B cell (primary cell): Measurements from ENCODE around the gene CCDC57. TPM values are rescaled to one million over a fixed set of nuclear protein-coding genes. Genes with fewer than 3 reads are reported as not detected.

ENCODE experiments used
- ATAC-seq: fragments of 200-7000 bp; cut with Tn5 transposase; one replicate; pipeline ENCODE4 v1.10.0; 2021; ENCODE audit warnings: low read depth, mild to moderate bottlenecking, moderate number of reproducible peaks, moderate library complexity
- CTCF ChIA-PET: fragments of 350-600 bp; sonication (Branson Sonifier 250); formaldehyde crosslinking; loops from one replicate; lab custom pipeline; 2021; ENCODE audit warnings: antibody characterized with exemption, inconsistent platforms; lab: Charles Lee
- POLR2A ChIA-PET: fragments of 350-600 bp; sonication (Branson Sonifier 250); formaldehyde crosslinking; loops from one replicate; lab custom pipeline; 2021; ENCODE audit warnings: antibody characterized with exemption; lab: Charles Lee
- DNase-seq: peaks from one replicate; pipeline ENCODE4 v3.0.0; 2013
- H2AFZ ChIP-seq: 2 replicates; pipeline ENCODE4 v1.6.1; 2012; ENCODE audit warnings: mild to moderate bottlenecking, low read depth, low read length; ENCODE audit not compliant: insufficient read depth, poor library complexity, severe bottlenecking
- H3K27ac ChIP-seq, 2 donors: 1 replicate in 1 of 2; 2 replicates in 1 of 2; pipeline ENCODE4 v1.5.1; 2012 to 2013; ENCODE audit warnings: low read length in 2 of 2, mild to moderate bottlenecking in 2 of 2, moderate library complexity in 1 of 2
- H3K27me3 ChIP-seq, 4 experiments: fragments of 200-600 bp in 1 of 4; sonication (generic) in 1 of 4; replicated peaks in 1 of 4; 1 replicate in 2 of 4; 2 replicates in 2 of 4; pipeline versions ENCODE4 v1.6.1 to v1.7.0; 2013 to 2016; ENCODE audit warnings: low read length in 3 of 4, mild to moderate bottlenecking in 2 of 4, mixed read lengths in 1 of 4, moderate library complexity in 1 of 4; ENCODE audit not compliant: insufficient read depth in 4 of 4, control insufficient read depth in 3 of 4; ENCODE audit errors: control extremely low read depth in 1 of 4
- H3K36me3 ChIP-seq, 2 experiments: replicated peaks in 1 of 2; 1 replicate in 1 of 2; 2 replicates in 1 of 2; pipeline versions ENCODE4 v1.6.1 to v1.7.1; 2013; ENCODE audit warnings: low read length in 1 of 2; ENCODE audit not compliant: insufficient read depth in 2 of 2, control insufficient read depth in 1 of 2; ENCODE audit errors: control extremely low read depth in 1 of 2, extremely low read depth in 1 of 2
- H3K4me1 ChIP-seq, 2 donors: fragments of 200-600 bp in 1 of 2; sonication (generic) in 1 of 2; 1 replicate in 1 of 2; 2 replicates in 1 of 2; pipeline versions ENCODE4 v1.5.1 to v1.6.1; 2013 to 2017; ENCODE audit warnings: low read length in 2 of 2; ENCODE audit not compliant: control insufficient read depth in 2 of 2, insufficient read depth in 2 of 2
- H3K4me2 ChIP-seq: replicated peaks from 2 replicates; pipeline ENCODE3; 2012; ENCODE audit warnings: mild to moderate bottlenecking, low read depth, low read length; ENCODE audit not compliant: poor library complexity, severe bottlenecking
- H3K4me3 ChIP-seq, 5 experiments: fragments of 200-600 bp in 1 of 5; sonication (generic) in 1 of 5; 1 replicate in 3 of 5; 2 replicates in 2 of 5; pipeline versions ENCODE4 v1.5.1 to v1.7.0; 2011 to 2016; ENCODE audit warnings: low read length in 4 of 5, mild to moderate bottlenecking in 4 of 5, low read depth in 2 of 5, control low read depth in 1 of 5, moderate library complexity in 1 of 5; ENCODE audit not compliant: insufficient read depth in 1 of 5; ENCODE audit errors: control extremely low read depth in 1 of 5, extremely low read depth in 1 of 5
- H3K79me2 ChIP-seq: fragments of 200-600 bp; sonication (generic); one replicate; pipeline ENCODE4 v1.6.0; 2016; ENCODE audit warnings: low read length; ENCODE audit not compliant: control insufficient read depth, insufficient read depth
- H3K9ac ChIP-seq: fragments of 200-600 bp; sonication (generic); 2 replicates; pipeline ENCODE4 v1.6.1; 2017; ENCODE audit warnings: mild to moderate bottlenecking, low read length, moderate library complexity
- H3K9me3 ChIP-seq, 3 donors: one replicate each; pipeline versions ENCODE4 v1.6.1 to v1.7.1; 2013; ENCODE audit warnings: low read length in 2 of 3; ENCODE audit not compliant: control insufficient read depth in 2 of 3, insufficient read depth in 1 of 3; ENCODE audit errors: control extremely low read depth in 1 of 3
- H4K20me1 ChIP-seq: 2 replicates; pipeline ENCODE4 v1.6.0; 2012; ENCODE audit warnings: mild to moderate bottlenecking, low read length; ENCODE audit not compliant: insufficient read depth, control insufficient read depth, poor library complexity, severe bottlenecking
- H3K27ac Mint-ChIP-seq: one replicate; pipeline ENCODE4 v1.8.0; 2021; ENCODE audit warnings: mixed read lengths
- H3K27me3 Mint-ChIP-seq: one replicate; pipeline ENCODE4 v1.8.0; 2021; ENCODE audit warnings: mixed read lengths
- H3K4me1 Mint-ChIP-seq: one replicate; pipeline ENCODE4 v1.8.0; 2021; ENCODE audit warnings: mixed read lengths
- H3K4me3 Mint-ChIP-seq: one replicate; pipeline ENCODE4 v1.8.0; 2021; ENCODE audit warnings: mixed read lengths
- H3K9me3 Mint-ChIP-seq: one replicate; pipeline ENCODE4 v1.8.0; 2022; ENCODE audit warnings: mixed read lengths; ENCODE audit not compliant: insufficient read depth
- EZH2 ChIP-seq: IDR thresholded peaks from 2 replicates; pipeline ENCODE4 v1.6.1; 2012; ENCODE audit warnings: borderline replicate concordance, low read depth, mild to moderate bottlenecking, moderate library complexity, low read length; ENCODE audit not compliant: insufficient read depth, poor library complexity, severe bottlenecking
- WGBS: methylation state at CpG from one replicate; pipeline ENCODE4 v1.1.5; 2013; ENCODE audit warnings: missing lambda C conversion rate; ENCODE audit not compliant: insufficient coverage; 5-methylcytosine and 5-hydroxymethylcytosine counted together
- intact Hi-C: fragments of 100-400 bp; cut with micrococcal nuclease; formaldehyde crosslinking; loops from one replicate; pipeline ENCODE4 v1.10.0; 2022
- polyA plus RNA-seq: library from polyadenylated mRNA; depleted of rRNA; stranded (reverse); fragments of >200 nt; gene quantifications from 2 replicates; pipeline ENCODE4 v1.2.3, GENCODE V29; 2012
- total RNA-seq, 2 donors: library from RNA; stranded (reverse); fragments of 120-200 nt in 1 of 2; gene quantifications; 1 replicate in 1 of 2; 2 replicates in 1 of 2; pipeline versions ENCODE4 v1.2.3 to v1.2.4, GENCODE V29; 2013 to 2022
- TF ChIP-seq, protein P1 (sequence below): fragments of 200-600 bp; IDR thresholded peaks from one replicate; pipeline ENCODE4 v1.8.0; 2022; ENCODE audit warnings: antibody characterized with exemption, mild to moderate bottlenecking

CCDC57 gene
- total and polyA plus RNA-seq, 2 donors (not counting 1 experiment from before 2014, with no cell fraction given): 49.7 to 67.2 TPM

DNA sequence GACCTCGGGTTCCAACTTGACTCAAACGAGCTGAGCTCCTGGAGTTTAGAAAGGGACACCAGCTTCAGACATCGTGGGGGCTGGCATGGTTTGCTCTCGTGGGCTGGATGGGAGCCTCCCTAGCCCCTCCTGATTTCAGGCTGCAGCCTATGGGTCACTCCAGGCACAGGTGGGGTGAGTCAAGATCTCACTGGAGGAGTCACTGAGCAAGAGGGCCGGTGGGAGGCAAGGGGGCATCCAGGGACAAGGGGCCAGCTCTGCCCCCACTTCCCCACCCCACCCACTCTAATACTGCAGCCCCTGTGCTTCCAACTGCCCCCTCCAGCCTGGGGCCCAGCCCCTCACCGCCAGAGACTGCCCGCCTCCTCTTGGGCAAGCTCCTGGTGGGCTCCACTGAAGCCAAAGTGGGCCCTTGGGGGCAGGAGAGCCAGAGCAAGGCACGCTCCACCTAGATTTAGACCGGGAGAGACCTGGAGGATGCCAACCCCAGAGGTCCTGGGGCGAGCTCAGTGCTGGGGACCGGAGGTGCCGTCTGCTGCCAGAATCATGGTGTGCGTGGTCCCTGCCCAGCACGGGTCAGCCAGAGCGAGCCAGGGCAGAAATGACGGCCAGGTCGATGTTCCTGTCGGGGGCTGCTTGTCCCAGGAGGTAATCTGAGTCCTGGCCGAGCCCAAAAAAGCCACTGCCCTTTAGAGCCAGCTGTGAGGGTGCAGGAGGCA, 22.6 kb upstream of the CCDC57 start:
- Histone ChIP-seq H3K4me2 (no peak overlapping the region), H3K27ac (no peak overlapping the region), H3K79me2 (peaks cover 7% of the 10 kb centered on the region), H3K9me3 (no peaks in the 10 kb centered on the region), H3K36me3 (peaks cover 0 to 8% of the 10 kb centered on the region in 2 experiments), H3K27me3 (no peaks in the 10 kb centered on the region), H4K20me1 (peaks cover 71% of the 10 kb centered on the region), H2AFZ (no peak overlapping the region), H3K9ac (no peak overlapping the region), H3K4me1 (peaks cover 22 to 75% of the 10 kb centered on the region in 2 donors), H3K4me3 (no peak overlapping the region)
- Mint-ChIP-seq H3K4me1 (peaks cover 46% of the 10 kb centered on the region), H3K27me3 (no peaks in the 10 kb centered on the region), H3K27ac (peak overlapping the region; percentile 65), H3K4me3 (no peak overlapping the region), H3K9me3 (no peaks in the 10 kb centered on the region)
- no peak for TF ChIP-seq EZH2
- TF ChIP-seq, protein P1, sequence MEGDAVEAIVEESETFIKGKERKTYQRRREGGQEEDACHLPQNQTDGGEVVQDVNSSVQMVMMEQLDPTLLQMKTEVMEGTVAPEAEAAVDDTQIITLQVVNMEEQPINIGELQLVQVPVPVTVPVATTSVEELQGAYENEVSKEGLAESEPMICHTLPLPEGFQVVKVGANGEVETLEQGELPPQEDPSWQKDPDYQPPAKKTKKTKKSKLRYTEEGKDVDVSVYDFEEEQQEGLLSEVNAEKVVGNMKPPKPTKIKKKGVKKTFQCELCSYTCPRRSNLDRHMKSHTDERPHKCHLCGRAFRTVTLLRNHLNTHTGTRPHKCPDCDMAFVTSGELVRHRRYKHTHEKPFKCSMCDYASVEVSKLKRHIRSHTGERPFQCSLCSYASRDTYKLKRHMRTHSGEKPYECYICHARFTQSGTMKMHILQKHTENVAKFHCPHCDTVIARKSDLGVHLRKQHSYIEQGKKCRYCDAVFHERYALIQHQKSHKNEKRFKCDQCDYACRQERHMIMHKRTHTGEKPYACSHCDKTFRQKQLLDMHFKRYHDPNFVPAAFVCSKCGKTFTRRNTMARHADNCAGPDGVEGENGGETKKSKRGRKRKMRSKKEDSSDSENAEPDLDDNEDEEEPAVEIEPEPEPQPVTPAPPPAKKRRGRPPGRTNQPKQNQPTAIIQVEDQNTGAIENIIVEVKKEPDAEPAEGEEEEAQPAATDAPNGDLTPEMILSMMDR: no peak
- ATAC-seq (no peak), DNase-seq (no peak)
- intact Hi-C loops: no loop called here
- CTCF ChIA-PET: interaction anchor here (1.3 to 5.1 kb wide), 13 partner anchors 9 to 205 kb away, joined by 3 to 53 read pairs (median 5); partner anchors contain the start of genes CCDC57, CD7 and CSNK1D
- WGBS: 93% methylated on average over 18 of the region's 19 CpGs
- POLR2A ChIA-PET: interaction anchor here (1.2 to 2.4 kb wide), 3 partner anchors 19 to 63 kb away, joined by 3 to 15 read pairs (median 8); no protein-coding TSS in a partner anchor
